GM18502 (cell line): ENCODE data around the gene EYA2.

ENCODE experiments used
- ATAC-seq: cut with Tn5 transposase; IDR thresholded peaks from one replicate; pipeline ENCODE4 v1.9.1; 2021; ENCODE audit warnings: mild to moderate bottlenecking; ENCODE audit not compliant: unreplicated experiment, poor library complexity

EYA2 gene

GRCh38 chr20:46995561-46996142 lies 101.0 kb downstream of the EYA2 start:
- ATAC-seq: no peak

GRCh38 chr20:46997187-46997586 lies 102.5 kb downstream of the EYA2 start:
- ATAC-seq: no peak

GRCh38 chr20:46998477-46999240 lies 104.0 kb downstream of the EYA2 start:
- no peak for ATAC-seq

- no peak for ATAC-seq
Observed at GRCh38 chr20:46999801-47000465, 105.3 kb downstream of the EYA2 start.

GRCh38 chr20:47003223-47003622 lies 108.6 kb downstream of the EYA2 start:
- ATAC-seq: no peak

- ATAC-seq: no peak
Observed at GRCh38 chr20:47004179-47004578, 109.5 kb downstream of the EYA2 start.

GRCh38 chr20:47007826-47008655 lies 113.4 kb downstream of the EYA2 start:
- ATAC-seq: no peak

GRCh38 chr20:47008842-47009518 lies 114.3 kb downstream of the EYA2 start:
- no peak for ATAC-seq

GRCh38 chr20:47009784-47010183 lies 115.1 kb downstream of the EYA2 start:
- ATAC-seq: no peak

GRCh38 chr20:47011984-47012383 lies 117.3 kb downstream of the EYA2 start:
- no peak for ATAC-seq

- ATAC-seq: no peak
Observed at GRCh38 chr20:47013606-47014005, 119.0 kb downstream of the EYA2 start.

- no peak for ATAC-seq
Observed at GRCh38 chr20:47016068-47016664, 121.5 kb downstream of the EYA2 start.

- ATAC-seq: no peak
Observed at GRCh38 chr20:47018381-47018780, 123.7 kb downstream of the EYA2 start.

- no peak for ATAC-seq
Observed at GRCh38 chr20:47019121-47019824, 124.6 kb downstream of the EYA2 start.

GRCh38 chr20:47020231-47020630 lies 125.6 kb downstream of the EYA2 start:
- ATAC-seq: no peak

GRCh38 chr20:47021850-47022249 lies 127.2 kb downstream of the EYA2 start:
- ATAC-seq: no peak

GRCh38 chr20:47024461-47024937 lies 129.9 kb downstream of the EYA2 start:
- no peak for ATAC-seq

- no peak for ATAC-seq
Observed at GRCh38 chr20:47027042-47027441, 132.4 kb downstream of the EYA2 start.

GRCh38 chr20:47027456-47027855 lies 132.8 kb downstream of the EYA2 start:
- ATAC-seq: no peak
